HG03520 (cell line): ENCODE measurements around the gene SUSD6.
"Not testable (repeated sequence)": the region's sequence is repeated elsewhere in the genome, so short reads cannot be mapped to it uniquely, and the experiment has no call there.

ENCODE experiments used
- ATAC-seq: cut with Tn5 transposase; IDR thresholded peaks from one replicate; pipeline ENCODE4 v1.9.1; 2021; ENCODE audit warnings: mild to moderate bottlenecking, moderate library complexity; ENCODE audit not compliant: unreplicated experiment

Gene SUSD6

GRCh38 chr14:69620211-69620611, 8.8 kb downstream of the SUSD6 start:
- ATAC-seq, result no peak

DNA sequence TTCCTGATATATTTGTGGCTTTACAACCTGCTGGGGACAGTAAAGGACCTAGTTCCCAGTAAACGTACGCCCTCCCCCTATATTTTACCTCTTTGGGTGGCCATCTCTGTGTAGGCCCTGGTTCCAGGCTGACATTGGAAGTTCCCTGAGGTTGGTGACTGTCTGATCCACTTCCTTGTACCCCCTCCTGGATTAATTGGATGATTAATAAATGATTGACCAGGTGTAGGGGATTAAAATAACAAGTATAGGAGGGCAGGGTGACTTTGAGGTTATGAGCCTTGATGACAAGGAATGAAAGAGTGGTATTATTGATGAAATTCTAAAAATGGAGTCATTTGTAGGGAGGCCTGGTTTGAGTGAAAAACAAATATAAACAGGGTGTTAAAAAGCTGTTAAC, 9.6 kb downstream of the SUSD6 start:
- no peak for ATAC-seq

- no peak for ATAC-seq
Observed at GRCh38 chr14:69624136-69624535, 12.7 kb downstream of the SUSD6 start.

GRCh38 chr14:69625299-69626131, 14.1 kb downstream of the SUSD6 start:
- ATAC-seq, result peak; percentile 89

- ATAC-seq, result no peak
Observed at GRCh38 chr14:69626132-69626500, 14.7 kb downstream of the SUSD6 start.

DNA sequence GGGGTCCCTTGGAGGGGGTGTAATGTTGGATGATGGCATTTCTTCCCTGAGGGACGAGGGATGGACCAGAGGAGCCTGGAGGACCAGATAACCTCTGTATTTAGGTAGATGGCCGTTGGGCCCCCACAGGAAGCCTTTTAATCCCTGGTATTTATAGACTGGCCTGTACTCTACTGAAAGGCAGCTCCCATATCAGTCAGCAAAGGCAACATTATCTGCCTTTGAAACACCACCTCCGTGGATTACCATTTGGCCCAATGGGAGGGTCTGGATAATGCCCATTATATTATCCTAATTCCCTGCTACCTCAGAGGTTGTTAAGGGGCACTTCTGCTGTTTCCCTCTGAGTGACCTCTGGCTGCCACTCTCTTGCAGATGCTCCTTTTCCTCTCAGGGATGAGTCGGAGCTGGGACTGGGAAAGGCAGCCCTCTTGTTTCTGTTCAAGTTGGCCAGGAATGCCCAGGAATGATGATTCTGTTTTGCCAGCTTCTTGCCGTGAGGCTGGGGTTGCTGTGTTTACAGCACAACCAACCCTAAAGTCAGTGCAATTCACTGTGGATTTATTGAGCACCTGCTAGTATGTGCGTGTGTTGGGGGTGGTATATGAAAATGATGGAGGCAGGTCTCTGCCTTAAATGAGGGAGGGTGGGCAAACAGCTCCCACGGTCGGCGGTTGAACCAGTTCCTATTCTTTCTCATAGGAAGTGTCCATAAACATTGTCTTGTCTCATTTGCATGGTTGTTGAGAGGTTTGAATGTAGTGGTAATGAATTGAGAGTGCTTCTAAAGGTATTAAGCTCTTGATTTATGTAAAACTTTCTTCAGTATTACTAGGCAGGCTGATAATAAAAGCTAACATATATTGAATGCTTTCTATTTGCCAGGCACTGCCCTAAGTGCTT, 18.1 kb downstream of the SUSD6 start:
- no peak for ATAC-seq

GRCh38 chr14:69630360-69630759, 19.0 kb downstream of the SUSD6 start:
- ATAC-seq, result no peak

GRCh38 chr14:69631509-69631908, 20.1 kb downstream of the SUSD6 start:
- ATAC-seq, result no peak

GRCh38 chr14:69632164-69632563, 20.8 kb downstream of the SUSD6 start:
- ATAC-seq, result no peak

DNA sequence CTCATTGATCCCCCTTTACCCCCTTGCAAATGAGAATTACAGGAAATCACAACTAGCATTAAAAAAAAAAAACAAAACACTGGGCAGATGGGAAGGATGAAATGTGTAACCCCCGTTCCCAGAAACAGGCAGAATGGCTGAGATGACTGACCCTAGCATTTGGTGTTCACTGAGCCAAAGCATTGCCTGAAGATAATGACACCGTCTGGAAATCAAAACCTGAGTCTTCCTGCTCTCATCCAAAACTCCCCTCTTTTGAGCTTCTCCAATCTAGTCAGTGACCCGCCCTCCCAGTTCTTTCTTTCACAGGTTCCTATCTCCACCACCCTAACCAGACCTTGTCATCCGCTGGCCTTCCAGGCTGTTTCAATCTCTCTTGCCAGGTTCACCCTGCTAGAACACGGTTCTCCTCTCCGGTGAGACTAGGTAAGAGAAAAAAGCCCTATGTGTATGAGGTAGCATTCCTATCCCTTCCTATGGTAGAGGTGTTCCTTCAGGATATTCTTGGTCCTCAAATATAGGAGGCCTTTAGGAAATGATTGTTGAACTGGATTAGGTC, 21.3 kb downstream of the SUSD6 start:
- no peak for ATAC-seq

- no peak for ATAC-seq
Observed at GRCh38 chr14:69633238-69633637, 21.8 kb downstream of the SUSD6 start.

GRCh38 chr14:69635981-69636639, 24.7 kb downstream of the SUSD6 start:
- no peak for ATAC-seq

DNA sequence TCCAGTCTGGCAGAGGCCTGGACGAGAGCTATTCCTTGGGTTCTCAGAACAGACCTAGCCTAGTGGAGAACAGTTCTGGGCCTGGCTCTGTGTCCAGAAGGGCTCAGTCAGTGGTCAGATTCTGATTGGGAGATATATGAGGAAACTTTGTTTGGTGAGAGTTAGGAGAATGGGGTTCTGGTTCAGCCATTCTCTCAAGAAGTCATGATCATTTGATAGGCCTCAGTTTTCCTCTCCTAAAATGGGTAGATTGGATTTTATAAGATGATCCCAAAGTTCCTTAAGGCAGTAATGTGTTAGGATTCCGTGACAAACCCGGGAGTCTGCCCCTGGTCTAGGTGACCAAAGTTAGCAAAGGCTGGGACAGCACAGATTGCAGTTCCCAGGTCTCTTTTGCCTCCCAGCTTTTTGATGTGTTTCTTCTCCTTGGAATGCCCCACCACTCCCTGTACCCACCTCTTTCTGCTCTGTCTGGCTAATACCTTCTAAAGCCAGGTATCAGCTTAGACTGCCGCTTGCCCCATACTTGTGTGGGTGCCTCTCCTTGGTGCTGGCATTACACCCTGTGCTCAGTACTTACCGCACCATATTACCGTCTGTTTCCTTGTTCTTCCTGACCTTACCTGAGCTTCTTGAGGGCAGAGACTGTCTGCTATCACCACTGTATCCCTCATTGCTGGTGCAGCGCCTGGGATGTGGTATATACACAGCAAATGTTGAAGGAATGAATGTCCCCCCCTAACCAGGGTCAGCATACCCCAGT, 25.5 kb downstream of the SUSD6 start:
- ATAC-seq, result no peak

GRCh38 chr14:69637503-69638031, 26.2 kb downstream of the SUSD6 start:
- no peak for ATAC-seq

- no peak for ATAC-seq
Observed at GRCh38 chr14:69640931-69641330, 29.5 kb downstream of the SUSD6 start.

DNA sequence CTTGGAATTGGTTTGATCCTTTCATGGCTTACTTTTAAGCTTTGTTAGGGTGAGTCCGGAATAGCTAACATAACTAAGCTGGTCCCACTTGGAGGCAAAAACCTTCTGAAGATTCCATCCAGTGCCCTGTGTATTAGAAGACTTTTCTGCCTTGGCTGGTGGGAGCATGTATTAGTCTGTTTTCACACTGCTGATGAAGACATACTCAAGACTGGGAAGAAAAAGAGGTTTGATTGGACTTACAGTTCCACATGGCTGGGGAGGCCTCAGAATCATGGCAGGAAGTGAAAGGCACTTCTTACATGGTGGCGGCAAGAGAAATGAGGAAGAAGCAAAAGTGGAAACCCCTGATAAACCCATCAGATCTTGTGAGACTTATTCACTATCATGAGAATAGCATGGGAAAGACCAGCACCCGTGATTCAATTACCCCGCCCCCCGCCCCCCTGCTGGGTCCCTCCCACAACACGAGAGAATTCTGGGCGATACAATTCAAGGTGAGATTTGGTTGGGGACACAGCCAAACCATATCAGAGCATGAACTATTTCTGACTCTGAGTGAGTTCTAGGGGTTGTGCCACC, 30.9 kb downstream of the SUSD6 start:
- ATAC-seq, result not testable (repeated sequence)

DNA sequence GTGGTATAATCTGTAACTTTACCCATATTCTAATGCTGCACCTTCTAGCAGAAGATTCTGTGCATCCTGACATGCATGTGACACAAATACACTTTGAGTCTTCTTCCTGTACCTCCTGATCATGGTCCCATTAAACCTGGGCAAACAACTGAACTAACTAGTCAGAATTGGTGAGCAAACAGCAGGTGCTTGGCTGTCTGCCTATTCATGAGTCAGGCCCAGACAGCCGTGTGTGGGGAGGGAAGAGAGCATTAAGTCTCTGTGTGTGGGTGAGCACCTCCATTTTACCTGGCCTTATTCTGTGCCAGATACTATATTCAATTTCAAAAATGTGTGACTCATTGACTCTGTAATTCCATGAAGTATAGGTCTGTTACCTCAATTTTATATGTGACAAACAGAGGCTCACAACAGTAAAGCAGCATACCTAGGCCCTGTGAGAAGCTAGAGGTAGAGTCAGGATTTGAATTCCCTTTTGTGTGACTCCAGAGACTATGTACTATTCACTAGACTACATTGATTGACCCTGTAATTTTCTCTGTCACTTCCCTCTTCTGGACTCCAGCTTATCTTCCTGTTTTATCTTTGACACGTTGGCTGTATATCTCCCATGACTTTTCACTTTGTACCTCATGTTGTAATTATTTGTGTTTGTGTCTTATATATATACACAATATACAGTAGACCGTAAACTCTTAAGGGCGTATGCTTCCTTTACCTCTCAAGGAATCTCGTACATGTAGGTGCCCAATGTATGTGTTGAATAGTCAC, 32.2 kb downstream of the SUSD6 start:
- ATAC-seq, result no peak

DNA sequence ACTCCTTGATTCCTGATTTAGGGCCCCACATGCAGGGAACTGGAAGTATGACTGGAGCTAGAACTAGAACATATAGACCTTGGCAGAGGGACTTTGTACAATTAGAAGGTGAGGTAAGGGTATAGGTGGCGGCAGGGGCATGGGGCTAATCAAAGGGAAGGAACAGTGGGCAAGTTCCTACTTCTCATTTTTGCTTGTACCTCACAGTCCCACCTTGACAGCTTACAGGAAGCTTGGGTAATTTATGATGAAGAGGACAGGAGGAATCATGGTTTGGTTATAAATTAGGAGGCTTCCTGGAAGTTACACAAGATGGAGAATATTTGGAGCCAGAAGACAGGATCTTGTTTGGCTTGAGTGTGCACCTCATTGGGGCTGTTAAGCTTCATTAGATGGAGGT, 33.4 kb downstream of the SUSD6 start:
- ATAC-seq, result no peak

DNA sequence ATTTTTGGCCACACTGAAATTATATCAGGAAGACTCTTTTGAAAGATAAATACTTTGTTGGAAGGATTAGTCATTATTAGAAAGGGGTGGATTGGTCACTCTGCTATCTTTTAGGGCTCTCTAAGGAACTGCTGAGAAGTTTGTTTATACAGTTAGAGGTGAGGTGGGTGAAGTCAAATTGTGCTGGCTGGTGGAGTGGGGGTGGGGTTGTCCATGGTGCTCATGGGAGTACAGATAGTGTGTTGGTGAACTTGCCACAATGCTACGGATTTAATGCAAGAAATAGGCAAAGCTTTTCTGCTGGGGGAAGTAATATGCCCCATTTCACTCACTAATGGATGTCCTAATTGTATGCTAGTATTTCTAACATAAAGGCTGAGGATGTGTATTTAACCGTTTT, 35.8 kb downstream of the SUSD6 start:
- no peak for ATAC-seq
